PFSK-1 (cell line): ENCODE data around the gene ADAMTS7.

Experiments
- FOXP2 ChIP-seq: optimal IDR thresholded peaks from 2 replicates; pipeline ENCODE3; 2011; ENCODE audit warnings: borderline replicate concordance, control low read depth, inconsistent platforms; ENCODE audit not compliant: insufficient read depth; ENCODE audit errors: extremely low read length, extremely low read depth
- POLR2AphosphoS5 ChIP-seq: IDR thresholded peaks from 2 replicates; pipeline ENCODE4 v1.6.1; 2012; ENCODE audit warnings: low read depth, mild to moderate bottlenecking, control low read depth, low read length, moderate library complexity
- REST ChIP-seq, 2 experiments: IDR thresholded peaks; 2 replicates each; pipeline versions ENCODE4 v1.6.1 to v1.8.0; 2011 to 2012; ENCODE audit warnings: low read depth in 2 of 2, low read length in 2 of 2, control low read depth in 1 of 2, inconsistent platforms in 1 of 2, mild to moderate bottlenecking in 1 of 2, moderate library complexity in 1 of 2; ENCODE audit not compliant: insufficient read depth in 1 of 2
- SIN3A ChIP-seq: IDR thresholded peaks from 2 replicates; pipeline ENCODE4 v1.6.1; 2012; ENCODE audit warnings: mild to moderate bottlenecking, low read length, moderate library complexity, borderline replicate concordance; ENCODE audit not compliant: insufficient read depth
- TAF1 ChIP-seq: IDR thresholded peaks from 2 replicates; pipeline ENCODE4 v1.6.1; 2012; ENCODE audit warnings: low read length, control low read depth, borderline replicate concordance; ENCODE audit not compliant: insufficient read depth

Gene ADAMTS7

GRCh38 chr15:78772738-78773137, 38.5 kb downstream of the ADAMTS7 start:
- TF ChIP-seq SIN3A (no peak), POLR2AphosphoS5 (no peak), TAF1 (no peak), REST (IDR thresholded peaks at IDR 0.05; ENCODE audit: insufficient read depth in 1 of 2, low read depth in 2 of 2, low read length in 2 of 2) (no peak), FOXP2 (no peak)

- no peak for TF ChIP-seq REST (IDR thresholded peaks at IDR 0.05; ENCODE audit: insufficient read depth in 1 of 2, low read depth in 2 of 2, low read length in 2 of 2)
- no peak for TF ChIP-seq POLR2AphosphoS5
- TF ChIP-seq SIN3A, result no peak
- TF ChIP-seq FOXP2, result no peak
- no peak for TF ChIP-seq TAF1
These were observed 42.5 kb downstream of the ADAMTS7 start for GRCh38 chr15:78768531-78769408.

GRCh38 chr15:78768096-78768495, 43.2 kb downstream of the ADAMTS7 start:
- TF ChIP-seq TAF1, result no peak
- TF ChIP-seq FOXP2, result no peak
- no peak for TF ChIP-seq REST (IDR thresholded peaks at IDR 0.05; ENCODE audit: insufficient read depth in 1 of 2, low read depth in 2 of 2, low read length in 2 of 2)
- no peak for TF ChIP-seq POLR2AphosphoS5
- TF ChIP-seq SIN3A, result no peak

- TF ChIP-seq TAF1, result no peak
- no peak for TF ChIP-seq POLR2AphosphoS5
- no peak for TF ChIP-seq FOXP2
- no peak for TF ChIP-seq REST (IDR thresholded peaks at IDR 0.05; ENCODE audit: insufficient read depth in 1 of 2, low read depth in 2 of 2, low read length in 2 of 2)
- no peak for TF ChIP-seq SIN3A
These were observed 43.8 kb downstream of the ADAMTS7 start for GRCh38 chr15:78767331-78767951.
